ENCODE results near the gene CHD6. TPM values are rescaled to one million over a fixed set of nuclear protein-coding genes. Genes with fewer than 3 reads are reported as not detected.

The CHD6 gene
- polyA plus RNA-seq, 10 donors = 15.4 to 27.1 (median 21.8) TPM

- DNase-seq = no peak
Measured at GRCh38 chr20:41432746-41433145, 185.4 kb downstream of the CHD6 start.

- DNase-seq = no peak
Measured at GRCh38 chr20:41428285-41428684, 189.9 kb downstream of the CHD6 start.

GRCh38 chr20:41427833-41428232, 190.3 kb downstream of the CHD6 start:
- DNase-seq = no peak

- no peak for DNase-seq
Measured at GRCh38 chr20:41426976-41427375, 191.2 kb downstream of the CHD6 start.

GRCh38 chr20:41426086-41426830, 191.9 kb downstream of the CHD6 start:
- DNase-seq = no peak

GRCh38 chr20:41425180-41425884, 192.8 kb downstream of the CHD6 start:
- no peak for DNase-seq

GRCh38 chr20:41424546-41424945, 193.6 kb downstream of the CHD6 start:
- DNase-seq = no peak

GRCh38 chr20:41424011-41424410, 194.2 kb downstream of the CHD6 start:
- no peak for DNase-seq

GRCh38 chr20:41422953-41423352, 195.2 kb downstream of the CHD6 start:
- no peak for DNase-seq

- DNase-seq = no peak
Measured at GRCh38 chr20:41418739-41419293, 199.4 kb downstream of the CHD6 start.

- no peak for DNase-seq
Measured at GRCh38 chr20:41418031-41418430, 200.1 kb downstream of the CHD6 start.

- DNase-seq = no peak
Measured at GRCh38 chr20:41415191-41415590, 203.0 kb downstream of the CHD6 start.

- no peak for DNase-seq
Measured at GRCh38 chr20:41413169-41413568, 205.0 kb downstream of the CHD6 start.

GRCh38 chr20:41412324-41413120, 205.7 kb downstream of the CHD6 start:
- no peak for DNase-seq

GRCh38 chr20:41411391-41411847, 206.8 kb downstream of the CHD6 start:
- peak in 2 of 3 donors; percentile 44 to 75 for DNase-seq

- DNase-seq = peak in 1 of 3 donors; percentile 56
Measured at GRCh38 chr20:41408986-41409385, 209.2 kb downstream of the CHD6 start.

- no peak for DNase-seq
Measured at GRCh38 chr20:41408156-41408794, 209.9 kb downstream of the CHD6 start.

GRCh38 chr20:41407607-41408006, 210.6 kb downstream of the CHD6 start:
- no peak for DNase-seq

GRCh38 chr20:41406896-41407444, 211.2 kb downstream of the CHD6 start:
- DNase-seq = no peak

- DNase-seq = peak in 1 of 3 donors; percentile 36
Measured at GRCh38 chr20:41406353-41406752, 211.8 kb downstream of the CHD6 start.

- DNase-seq = no peak
Measured at GRCh38 chr20:41405436-41405835, 212.7 kb downstream of the CHD6 start.
